GM19468 (cell line): Measurements from ENCODE around the gene ENKUR.
A peak's percentile ranks its signal among the peaks of the same experiment; 100 is the strongest.

ENCODE experiments used
- ATAC-seq: cut with Tn5 transposase; IDR thresholded peaks from one replicate; pipeline ENCODE4 v1.9.1; 2021; ENCODE audit warnings: mild to moderate bottlenecking, moderate library complexity, moderate number of reproducible peaks; ENCODE audit not compliant: unreplicated experiment; ENCODE audit errors: extremely low read depth

ENKUR gene

DNA sequence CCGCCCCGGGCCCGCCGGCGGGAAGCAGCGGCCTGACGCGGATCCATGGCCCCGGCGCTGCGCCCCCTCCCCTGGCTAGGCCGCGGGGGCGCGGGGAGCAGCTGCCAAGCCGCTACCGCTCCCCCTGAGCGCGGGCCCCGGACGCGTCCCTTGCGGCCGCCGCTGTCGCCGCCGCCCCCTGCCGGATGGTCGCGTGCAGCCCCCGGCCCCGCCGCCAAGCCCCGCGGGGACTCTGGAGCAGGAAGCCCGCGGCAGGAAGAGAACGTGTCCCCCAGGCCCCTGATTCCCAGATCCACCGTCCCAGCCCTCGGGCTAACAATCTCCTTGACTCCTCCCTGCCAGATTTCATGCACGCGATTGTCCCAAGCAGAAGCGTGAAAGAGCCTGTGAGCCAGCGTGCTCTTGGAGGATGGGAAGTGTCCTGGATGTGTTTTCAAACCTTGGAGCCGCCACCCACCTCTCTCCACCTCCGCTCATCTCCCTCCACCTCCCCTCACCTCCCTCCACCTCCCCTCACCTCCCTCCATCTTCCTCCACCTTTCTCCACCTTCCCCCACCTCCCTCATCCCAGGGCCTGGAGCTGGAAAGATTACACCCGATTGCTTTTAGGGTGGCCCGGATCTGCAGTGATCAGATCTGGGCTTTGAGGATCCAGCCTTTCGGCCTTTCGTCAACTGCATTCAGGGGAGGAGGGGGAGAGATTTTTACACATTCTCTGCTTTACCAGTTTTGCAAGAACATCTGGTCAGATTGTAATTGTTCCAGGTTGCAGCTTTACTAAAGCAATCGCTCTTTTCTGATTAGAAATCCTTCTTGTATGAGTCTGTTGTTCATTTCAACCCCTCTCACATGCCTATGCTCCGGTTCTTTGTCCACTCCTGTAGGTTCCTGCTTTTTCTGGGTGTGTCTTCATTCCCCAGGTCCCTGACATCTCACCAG lies 63.0 kb downstream of the ENKUR start:
- ATAC-seq: peak; percentile 68

DNA sequence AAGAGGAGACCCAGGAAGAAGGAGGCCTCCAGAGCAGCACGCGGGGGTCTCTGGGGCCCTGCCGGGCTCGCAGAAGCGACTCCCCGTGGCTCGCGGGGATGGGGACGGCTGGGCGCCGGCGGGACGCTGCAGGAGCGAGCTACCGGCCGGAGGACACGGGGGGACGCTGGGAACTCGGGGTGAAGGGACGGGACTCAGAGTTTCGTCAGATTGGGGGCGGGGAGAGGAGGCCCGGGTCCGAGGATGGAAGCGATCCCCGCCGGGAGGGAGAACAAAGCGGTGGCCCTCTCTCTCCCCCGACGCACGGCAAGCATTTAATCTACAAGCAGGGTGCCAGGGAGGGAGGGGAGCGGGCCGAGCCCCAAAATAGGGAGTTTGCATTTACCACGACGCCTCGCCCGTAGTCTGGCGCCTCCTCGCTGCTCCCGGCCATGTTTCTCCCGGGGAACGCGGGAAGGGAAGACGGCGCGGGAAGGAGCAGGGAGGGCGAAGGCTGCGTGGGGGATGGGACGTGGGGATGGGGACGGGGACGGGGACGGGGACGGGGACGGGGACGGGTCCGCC lies 63.7 kb downstream of the ENKUR start, which contains the start of gene PRTFDC1:
Gene PRTFDC1, minus strand, starts transcription at position 464 of the 564 bp plus-strand sequence. Its CDS starts 31 bp downstream, at position 433.
- ATAC-seq: peak; percentile 17

DNA sequence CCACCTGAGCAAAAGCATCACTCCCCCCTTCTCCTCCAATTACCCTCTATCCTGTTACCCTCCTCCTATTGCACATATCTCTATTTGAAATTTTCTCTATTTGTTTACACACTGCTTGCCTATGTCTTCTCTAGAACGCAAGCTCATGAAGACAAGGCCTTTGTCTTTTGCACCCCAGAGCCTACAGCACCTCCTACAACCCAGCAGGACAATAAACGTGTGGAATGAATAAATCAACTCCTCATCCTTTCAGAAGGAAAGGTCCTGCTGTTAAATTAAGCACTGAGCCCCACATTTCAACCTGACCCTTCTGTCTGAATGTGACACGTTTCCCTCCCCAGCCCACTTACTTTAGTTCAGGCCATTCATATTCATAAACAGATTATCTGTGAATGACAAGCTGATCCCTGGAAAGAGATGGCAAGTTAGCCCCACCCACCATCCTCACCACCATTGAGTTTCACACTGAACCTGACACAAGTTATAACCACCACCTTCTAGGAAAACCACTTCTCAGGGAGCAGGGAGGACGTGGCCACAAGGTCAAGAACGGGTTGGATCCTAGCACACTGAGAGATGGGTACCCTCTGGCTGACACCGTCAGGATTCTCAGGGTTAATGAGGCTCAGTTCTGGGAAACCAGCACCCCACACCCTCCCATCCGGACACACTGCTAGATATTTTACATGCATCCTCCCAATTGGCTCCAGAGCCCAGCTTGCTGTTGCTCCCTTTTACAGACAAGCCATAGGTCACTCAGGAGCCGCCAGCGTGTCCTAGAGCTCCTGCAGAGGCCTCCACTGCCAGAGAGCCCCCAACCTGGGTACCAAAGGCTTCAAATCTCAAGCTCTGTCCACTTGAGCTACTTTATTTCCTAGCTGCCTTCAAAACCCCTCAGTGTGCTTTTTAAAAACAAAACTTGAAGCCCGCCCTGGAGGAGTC lies 64.5 kb downstream of the ENKUR start:
- no peak for ATAC-seq

DNA sequence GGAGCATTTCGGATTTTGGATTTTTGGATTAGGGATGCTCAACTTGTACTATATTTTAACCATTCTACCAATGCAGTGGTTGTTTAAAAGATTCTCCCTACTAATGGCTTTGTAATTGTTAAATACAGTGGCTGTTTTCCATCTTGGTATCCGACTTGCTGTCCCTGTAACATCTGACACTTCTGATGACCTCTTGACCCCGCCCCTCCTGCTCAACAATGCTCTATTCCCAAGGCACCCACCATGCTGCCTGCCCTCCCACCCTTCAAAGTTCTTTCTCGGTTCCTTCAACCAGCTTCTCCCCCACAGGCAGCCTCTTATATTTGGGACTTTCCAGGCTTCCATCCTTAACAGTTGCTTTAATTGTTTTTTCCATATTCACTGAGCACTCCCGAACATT lies 65.5 kb downstream of the ENKUR start:
- no peak for ATAC-seq

DNA sequence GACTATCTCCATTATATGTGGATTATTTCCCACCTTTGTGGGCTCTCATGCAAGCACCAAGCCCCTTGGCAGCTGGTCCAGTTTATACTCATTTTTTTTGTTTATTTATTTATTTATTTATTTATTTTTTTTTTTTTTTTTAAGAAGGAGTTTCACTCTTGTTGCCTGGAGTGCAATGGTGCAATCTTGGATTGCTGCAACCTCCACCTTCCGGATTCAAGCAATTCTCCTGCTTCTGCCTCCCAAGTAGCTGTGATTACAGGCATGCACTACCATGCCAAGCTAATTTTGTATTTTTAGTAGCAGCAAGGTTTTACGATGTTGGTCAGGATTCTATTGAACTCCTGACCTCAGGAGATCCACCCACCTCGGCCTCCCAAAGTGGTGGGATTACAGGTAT lies 66.3 kb downstream of the ENKUR start:
- no peak for ATAC-seq

DNA sequence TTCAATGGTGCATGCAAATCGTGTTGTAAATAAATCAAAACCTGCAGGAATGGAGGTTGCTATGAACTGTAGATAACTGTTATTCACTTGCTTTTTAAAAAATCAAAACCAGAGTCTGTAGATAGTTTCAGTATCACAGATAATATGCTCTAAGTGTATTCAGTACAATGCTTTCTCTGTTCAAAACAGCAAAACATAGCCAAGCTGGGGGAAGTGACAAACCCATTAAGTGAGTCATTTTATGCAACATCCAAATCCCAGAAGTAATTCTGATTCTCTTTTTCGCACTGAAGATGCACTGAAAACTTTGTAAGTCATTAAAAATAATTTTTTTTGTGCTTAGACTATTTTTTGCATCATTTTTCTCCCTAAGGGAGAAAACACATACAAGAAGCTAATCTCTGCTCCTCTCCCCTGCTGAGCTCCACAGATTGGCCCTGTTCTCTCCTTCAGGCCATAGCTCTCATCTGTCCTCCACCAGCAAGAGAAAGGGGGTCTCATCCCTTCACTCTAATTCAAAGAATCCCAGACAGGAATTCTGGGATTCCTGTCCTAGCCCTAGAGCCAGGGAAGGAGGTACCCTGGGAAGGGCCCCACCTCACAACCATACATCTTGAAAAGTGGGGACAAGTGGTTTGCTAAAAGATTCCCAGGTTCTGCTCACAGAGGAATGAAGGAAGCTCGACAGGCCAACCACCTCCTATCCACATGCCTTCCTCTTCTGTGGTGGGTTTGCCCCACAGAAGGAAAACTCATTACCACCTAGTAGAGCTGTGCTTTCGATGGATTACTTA lies 68.5 kb downstream of the ENKUR start:
- no peak for ATAC-seq

DNA sequence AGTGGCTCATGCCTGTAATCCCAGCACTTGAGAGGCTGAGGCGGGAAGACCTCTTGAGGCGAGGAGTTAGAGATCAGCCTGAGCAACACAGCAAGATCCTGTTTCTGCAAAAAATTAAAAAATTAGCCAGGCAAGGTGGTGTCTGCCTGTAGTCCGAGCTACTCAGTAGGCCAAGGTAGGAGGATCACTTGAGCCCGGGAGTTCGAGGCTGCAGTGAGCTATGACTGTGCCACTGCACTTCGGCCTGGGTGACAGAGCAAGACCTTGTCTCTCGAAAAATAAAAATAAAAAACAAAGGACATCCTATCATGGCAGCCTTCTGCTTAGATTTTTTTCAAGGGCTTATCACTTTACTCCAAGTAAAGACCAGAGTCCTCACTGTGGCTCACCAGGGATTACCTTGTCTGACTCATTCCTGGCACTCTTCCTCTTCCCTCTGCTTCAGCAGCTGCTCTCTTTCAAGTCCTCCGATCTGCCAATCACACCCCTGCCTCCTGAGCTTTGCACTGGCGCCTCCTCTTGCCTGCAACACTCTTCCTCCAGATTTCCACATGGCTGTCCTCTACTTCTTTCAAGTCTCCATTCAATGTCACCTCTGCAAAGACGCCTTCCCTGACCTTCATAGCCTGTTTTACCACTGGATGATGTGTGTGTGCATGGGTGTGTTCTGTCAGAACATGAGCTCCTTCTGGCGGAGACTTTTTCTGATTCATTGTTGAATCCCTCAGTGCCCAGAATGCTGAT lies 71.3 kb downstream of the ENKUR start:
- no peak for ATAC-seq

DNA sequence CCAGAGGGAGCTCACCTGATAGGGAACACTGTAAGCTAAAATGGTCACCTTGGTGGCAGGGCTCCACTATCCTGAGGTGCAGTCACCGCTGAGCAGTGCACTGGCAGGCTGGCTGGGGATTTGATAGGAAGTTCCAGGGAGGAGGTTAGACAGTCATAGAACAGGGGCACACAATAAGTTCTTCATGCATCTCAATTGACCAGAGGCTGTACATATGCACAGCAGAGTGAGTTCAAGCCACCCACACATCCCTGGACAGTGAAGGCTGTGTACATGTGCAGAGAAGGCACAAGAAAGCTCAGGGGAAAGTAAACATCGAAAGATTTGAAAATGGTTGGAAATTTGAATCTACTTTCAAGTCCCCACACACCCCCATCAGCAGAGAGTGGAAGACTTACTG lies 77.4 kb downstream of the ENKUR start:
- no peak for ATAC-seq

DNA sequence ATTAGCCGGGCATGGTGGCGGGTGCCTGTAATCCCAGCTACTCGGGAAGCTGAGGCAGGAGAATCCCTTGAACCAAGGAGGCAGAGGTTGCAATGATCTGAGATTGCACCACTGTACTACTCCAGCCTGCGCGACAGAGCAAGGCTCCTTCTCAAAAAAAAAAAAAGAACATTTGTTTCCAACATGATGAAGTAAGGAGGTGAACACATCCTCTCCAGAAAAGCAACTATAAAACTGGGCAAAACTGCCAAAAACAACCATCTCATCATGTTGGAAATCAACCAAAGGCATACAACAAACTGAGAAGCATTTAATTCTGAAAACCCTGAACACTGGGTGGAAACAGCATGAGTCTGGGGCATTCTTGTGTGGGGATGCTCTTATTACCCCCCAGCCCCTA lies 77.9 kb downstream of the ENKUR start:
- ATAC-seq: no peak

DNA sequence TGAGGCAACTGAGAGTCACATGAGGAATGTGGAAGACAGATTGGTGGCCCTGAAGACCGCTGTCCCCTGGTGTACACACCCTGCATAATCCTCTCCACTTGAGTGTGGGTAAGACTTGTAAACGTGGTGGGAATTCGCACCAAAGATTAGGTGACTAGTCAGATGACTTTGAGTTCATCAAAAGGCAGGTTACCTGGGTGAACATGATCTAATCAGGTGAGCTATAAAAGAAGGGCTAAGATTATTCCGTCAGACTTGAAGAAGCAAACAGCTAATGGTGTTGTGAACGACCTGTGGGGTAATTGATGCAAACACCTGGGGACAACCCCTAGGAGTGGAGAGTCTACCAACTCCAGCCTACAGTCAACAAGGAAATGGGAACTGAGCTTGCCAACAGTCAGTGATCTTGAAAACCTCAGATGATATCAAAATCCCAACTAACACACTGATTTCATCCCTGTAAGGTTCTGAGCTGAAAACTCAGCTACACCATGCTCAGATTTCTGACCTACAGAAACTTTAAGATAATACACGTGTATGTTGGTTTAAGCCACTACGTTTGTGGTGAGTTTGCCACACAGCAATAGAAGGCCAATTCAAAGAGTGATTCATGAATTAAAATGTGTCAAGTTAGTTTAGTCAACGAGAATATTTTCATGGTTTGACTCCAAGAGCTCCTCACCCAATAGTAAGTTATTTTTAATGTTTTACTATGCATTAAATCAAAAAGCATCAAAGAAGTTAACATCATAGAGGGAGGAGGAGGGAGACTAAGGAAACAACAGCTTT lies 80.3 kb downstream of the ENKUR start:
- no peak for ATAC-seq
